BE2C (cell line): ENCODE results near the gene ICE2.

Experiments
- DNase-seq: peaks from one replicate; pipeline ENCODE4 v3.0.0-alpha.2; 2020
- H3K27me3 ChIP-seq: fragments of 250-450 bp; sonication (Bioruptor Pico); 2 replicates; pipeline ENCODE4 v1.5.1; 2020; ENCODE audit warnings: mild to moderate bottlenecking
- H3K36me3 ChIP-seq: fragments of 250-450 bp; sonication (Bioruptor Pico); 2 replicates; pipeline ENCODE4 v1.5.1; 2020; ENCODE audit warnings: mild to moderate bottlenecking
- H3K4me1 ChIP-seq: fragments of 250-450 bp; sonication (Bioruptor Pico); 2 replicates; pipeline ENCODE4 v1.5.1; 2020
- H3K4me3 ChIP-seq: 2 replicates; pipeline ENCODE4 v1.5.1; 2011; ENCODE audit warnings: low read depth, low read length
- H3K9me3 ChIP-seq: fragments of 250-450 bp; sonication (Bioruptor Pico); 2 replicates; pipeline ENCODE4 v1.5.1; 2020
- TF ChIP-seq, protein P1 (sequence below): IDR thresholded peaks from 2 replicates; pipeline ENCODE4 v1.5.1; 2012; ENCODE audit warnings: mild to moderate bottlenecking, low read depth, low read length

The ICE2 gene

DNA sequence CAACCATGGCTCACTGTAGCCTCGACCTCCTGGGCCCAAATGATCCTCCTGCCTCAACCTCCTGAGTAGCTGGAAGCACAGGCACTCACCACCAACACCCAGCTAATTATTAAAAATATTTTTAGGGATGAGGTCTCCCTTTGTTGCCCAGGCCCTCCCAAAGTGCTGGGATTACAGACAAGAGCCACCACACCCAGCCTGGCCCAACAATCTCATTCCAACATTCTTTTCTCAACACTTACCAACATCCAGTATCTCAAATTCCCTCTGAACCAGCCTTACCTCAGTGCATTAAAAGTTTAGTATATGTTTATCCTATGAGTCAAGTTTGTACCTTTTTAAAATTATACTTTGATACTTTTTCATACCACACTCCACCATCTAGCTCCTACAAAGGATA is 106.2 kb downstream of the ICE2 start:
- Histone ChIP-seq H3K36me3 (peaks cover 14% of the 10 kb centered on the region), H3K4me1 (peaks cover 57% of the 10 kb centered on the region), H3K27me3 (no peaks in the 10 kb centered on the region), H3K9me3 (no peaks in the 10 kb centered on the region), H3K4me3 (no peak overlapping the region)
- TF ChIP-seq, protein P1, sequence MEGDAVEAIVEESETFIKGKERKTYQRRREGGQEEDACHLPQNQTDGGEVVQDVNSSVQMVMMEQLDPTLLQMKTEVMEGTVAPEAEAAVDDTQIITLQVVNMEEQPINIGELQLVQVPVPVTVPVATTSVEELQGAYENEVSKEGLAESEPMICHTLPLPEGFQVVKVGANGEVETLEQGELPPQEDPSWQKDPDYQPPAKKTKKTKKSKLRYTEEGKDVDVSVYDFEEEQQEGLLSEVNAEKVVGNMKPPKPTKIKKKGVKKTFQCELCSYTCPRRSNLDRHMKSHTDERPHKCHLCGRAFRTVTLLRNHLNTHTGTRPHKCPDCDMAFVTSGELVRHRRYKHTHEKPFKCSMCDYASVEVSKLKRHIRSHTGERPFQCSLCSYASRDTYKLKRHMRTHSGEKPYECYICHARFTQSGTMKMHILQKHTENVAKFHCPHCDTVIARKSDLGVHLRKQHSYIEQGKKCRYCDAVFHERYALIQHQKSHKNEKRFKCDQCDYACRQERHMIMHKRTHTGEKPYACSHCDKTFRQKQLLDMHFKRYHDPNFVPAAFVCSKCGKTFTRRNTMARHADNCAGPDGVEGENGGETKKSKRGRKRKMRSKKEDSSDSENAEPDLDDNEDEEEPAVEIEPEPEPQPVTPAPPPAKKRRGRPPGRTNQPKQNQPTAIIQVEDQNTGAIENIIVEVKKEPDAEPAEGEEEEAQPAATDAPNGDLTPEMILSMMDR = no peak
- no peak for DNase-seq

DNA sequence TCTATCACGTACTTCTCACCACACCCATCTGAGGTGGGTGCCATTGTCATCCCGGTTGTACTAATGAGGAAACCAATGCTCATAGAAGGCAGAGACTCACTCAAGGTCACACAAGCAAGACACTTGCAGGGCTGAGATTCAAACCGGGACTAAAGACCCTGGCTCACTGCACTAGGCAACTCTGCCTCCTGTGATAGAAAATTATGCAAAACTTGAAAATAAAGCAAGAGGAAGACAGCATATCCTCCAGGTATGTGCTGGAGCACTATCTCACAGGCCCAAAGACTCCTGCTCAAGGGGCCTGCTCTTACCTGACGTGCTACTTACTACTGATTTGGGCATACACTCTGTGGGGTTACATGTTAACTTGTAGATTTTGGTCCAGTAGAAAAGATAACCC is 106.7 kb downstream of the ICE2 start:
- Histone ChIP-seq H3K9me3 (no peaks in the 10 kb centered on the region), H3K4me3 (no peak overlapping the region), H3K36me3 (peaks cover 13% of the 10 kb centered on the region), H3K27me3 (no peaks in the 10 kb centered on the region), H3K4me1 (peaks cover 57% of the 10 kb centered on the region)
- DNase-seq = no peak
- TF ChIP-seq, protein P1 = no peak

DNA sequence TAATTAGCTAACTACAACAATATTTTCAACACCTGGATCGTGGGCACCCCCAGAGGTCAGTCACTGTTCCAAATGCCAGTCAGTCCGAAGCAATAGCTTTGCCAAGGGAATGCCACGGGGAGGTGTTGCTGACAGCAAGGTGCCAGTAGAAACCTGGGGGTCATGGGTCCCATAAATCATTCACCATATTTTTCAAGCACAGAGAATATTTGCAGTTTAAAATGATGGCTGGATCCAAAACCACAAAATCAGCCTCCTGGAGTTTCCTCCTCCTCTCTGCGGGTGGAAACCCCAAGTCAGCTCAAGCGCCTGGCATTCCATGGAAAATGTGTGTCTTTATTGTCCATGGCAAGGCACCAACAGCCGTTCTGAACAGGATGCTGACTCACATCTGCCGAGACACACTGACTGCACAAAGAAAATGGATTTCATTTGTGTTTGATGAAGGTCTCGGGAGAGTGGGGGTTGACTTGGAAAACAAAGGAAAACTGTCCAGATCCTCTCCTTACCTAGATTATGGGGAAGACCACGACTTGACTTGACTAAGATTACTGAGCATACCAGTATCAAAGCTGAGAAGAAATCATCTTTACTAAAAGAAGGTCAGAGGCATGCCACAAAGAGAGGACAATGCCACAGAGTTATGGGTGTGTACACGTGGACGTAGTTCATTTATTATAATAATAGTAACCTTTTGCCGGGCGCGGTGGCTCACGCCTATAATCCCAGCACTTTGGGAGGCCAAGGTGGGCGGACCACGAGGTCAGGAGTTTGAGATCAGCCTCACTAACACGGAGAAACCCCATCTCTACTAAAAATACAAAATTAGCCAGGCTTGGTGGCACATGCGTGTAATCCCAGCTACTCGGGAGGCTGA is 107.5 kb downstream of the ICE2 start:
- Histone ChIP-seq H3K36me3 (peaks cover 13% of the 10 kb centered on the region), H3K4me3 (no peak overlapping the region), H3K4me1 (peaks cover 57% of the 10 kb centered on the region), H3K27me3 (no peaks in the 10 kb centered on the region), H3K9me3 (no peaks in the 10 kb centered on the region)
- DNase-seq = peak; percentile 59
- TF ChIP-seq, protein P1 = no peak

DNA sequence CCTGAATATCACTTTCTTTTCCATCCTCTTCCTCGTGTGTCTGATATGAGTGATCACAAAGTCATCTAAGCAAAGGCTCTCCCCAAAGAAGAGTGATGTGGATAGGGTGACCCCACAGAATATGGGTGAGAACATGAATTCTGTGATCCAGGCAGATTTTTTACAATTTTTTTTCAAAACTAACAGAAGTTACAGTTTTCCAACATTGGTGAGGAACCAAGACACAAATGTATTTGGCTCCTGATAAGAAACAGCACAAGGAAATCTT is 108.1 kb downstream of the ICE2 start:
- Histone ChIP-seq H3K27me3 (no peaks in the 10 kb centered on the region), H3K36me3 (peaks cover 13% of the 10 kb centered on the region), H3K4me1 (peaks cover 56% of the 10 kb centered on the region), H3K4me3 (no peak overlapping the region), H3K9me3 (no peaks in the 10 kb centered on the region)
- no peak for DNase-seq
- TF ChIP-seq, protein P1 = no peak

DNA sequence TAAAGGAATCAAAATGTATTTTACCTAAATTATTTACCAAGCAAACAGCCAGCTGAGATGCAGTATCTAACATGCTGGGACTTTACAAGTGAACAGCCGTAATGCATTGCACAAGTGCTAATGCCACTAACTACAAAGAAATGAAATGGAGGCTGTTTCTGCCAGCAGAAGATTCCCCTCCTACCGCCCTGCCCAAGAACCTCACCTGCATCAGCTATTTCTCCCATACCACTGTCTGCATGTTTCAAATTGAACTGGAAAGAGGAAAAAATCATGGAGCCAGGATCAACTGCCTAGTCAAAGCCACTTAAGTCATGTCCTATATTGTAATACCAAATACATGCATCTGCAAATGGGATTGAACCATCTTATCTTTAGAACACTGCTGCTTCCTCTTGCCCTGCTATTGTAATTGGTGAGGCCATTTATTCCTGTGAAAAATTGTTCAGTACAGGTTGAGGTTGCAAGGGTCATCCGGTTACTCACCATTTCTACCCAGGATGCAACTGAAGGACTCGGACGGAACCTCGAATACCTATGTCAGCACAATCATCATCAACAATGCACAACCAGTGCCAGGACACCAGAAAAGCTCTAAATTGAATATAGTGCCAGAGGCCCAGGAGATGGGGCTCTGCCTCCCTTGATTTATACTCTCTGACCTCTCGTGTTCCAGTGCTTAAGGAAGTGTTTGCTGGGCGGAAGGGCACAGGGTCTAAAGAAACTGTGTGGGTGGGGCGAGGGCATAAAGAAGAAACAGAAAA is 108.7 kb downstream of the ICE2 start:
- H3K4me3 ChIP-seq = no peak overlapping the region
- no peak for DNase-seq
- H3K36me3 ChIP-seq = peaks cover 13% of the 10 kb centered on the region
- H3K4me1 ChIP-seq = peaks cover 51% of the 10 kb centered on the region
- no peaks in the 10 kb centered on the region for H3K9me3 ChIP-seq
- TF ChIP-seq, protein P1 = no peak
- H3K27me3 ChIP-seq = no peaks in the 10 kb centered on the region

DNA sequence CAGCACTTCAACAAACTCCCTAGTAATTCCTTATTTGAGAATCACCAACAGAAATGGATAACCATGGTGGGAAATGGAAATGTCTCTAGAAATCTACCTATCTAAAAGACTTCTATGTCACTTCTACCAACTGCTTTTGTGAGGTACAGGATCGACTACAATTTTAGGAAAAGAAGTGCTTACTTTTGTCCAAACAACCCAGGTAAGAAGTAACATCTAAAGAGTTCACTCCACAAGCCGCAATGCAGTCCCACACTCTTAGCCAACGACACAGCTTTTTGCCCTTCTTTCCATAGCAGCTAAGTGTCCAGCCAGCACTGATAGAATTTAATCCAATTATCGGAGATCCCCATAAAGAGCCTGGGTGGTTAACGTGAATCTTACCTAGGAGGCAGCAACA is 109.2 kb downstream of the ICE2 start:
- H3K27me3 ChIP-seq = no peaks in the 10 kb centered on the region
- TF ChIP-seq, protein P1 = no peak
- DNase-seq = no peak
- H3K36me3 ChIP-seq = peaks cover 14% of the 10 kb centered on the region
- H3K4me3 ChIP-seq = no peak overlapping the region
- H3K9me3 ChIP-seq = no peaks in the 10 kb centered on the region
- H3K4me1 ChIP-seq = peaks cover 45% of the 10 kb centered on the region
